Suprapubic skin (tissue), 3 donors: ENCODE data around the gene GRIK4.

Source experiments
- CTCF ChIP-seq, 2 donors: fragments of 200-600 bp in 1 of 2; fragments of 450-650 bp in 1 of 2; sonication (generic) in 1 of 2; IDR thresholded peaks; one replicate each; pipeline ENCODE4 v1.5.1; 2016 to 2019; ENCODE audit warnings: antibody characterized with exemption in 2 of 2, mild to moderate bottlenecking in 1 of 2, moderate library complexity in 1 of 2
- POLR2A ChIP-seq, 2 donors: fragments of 450-650 bp; IDR thresholded peaks; one replicate each; pipeline ENCODE4 v1.6.1; 2017; ENCODE audit warnings: antibody characterized with exemption in 2 of 2, mild to moderate bottlenecking in 2 of 2, moderate library complexity in 2 of 2

DNA sequence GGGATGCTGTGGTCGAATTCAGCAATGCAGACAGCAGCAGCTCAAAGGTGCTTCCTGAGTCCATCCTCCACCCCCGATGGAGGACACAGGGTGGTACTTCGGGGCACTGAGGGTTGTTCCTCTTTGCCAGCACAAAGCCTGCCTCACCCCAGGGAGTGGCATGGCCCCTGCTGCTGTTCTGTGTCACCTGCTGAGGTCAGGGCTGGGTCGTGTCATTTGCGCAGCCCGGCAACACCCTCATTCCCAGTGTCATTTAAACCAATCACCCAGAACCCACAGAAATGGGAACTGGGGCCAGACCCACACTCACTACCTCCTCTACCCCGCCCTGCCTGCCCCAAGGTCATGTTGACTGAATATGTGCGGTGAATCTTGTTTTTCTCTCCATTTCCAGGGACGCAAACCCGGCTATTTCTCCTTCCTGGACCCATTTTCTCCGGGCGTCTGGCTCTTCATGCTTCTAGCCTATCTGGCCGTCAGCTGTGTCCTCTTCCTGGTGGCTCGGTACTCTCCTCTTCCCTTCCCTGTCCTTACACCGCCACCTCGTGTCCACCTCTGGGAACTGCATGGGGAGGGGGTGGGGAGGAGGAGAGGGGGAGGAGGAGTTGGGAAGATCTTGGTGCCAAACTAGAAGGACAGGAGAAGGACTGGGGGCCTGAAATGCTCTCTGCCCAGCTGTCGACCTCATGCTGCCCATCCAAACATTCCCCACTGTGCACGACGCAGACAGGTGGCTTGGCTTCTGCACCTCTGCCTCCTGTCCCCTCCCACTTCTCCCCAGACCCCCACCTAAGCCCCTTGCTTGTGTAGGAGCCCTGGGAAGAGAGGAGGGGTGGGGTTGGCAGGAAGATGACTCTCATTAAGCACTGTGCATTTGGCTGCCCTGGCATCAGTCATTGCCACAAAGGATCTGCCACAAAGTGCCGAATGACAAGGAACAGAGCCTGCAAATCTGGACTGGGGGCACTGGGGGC is 441.2 kb downstream of the GRIK4 start:
- no peak for TF ChIP-seq POLR2A (IDR thresholded peaks at IDR 0.05)
- peak; percentile 42 to 85 for TF ChIP-seq CTCF (IDR thresholded peaks at IDR 0.05)
